TTC549 (cell line): Measurements from ENCODE around the gene TARBP1.
"Not testable (repeated sequence)": the region's sequence is repeated elsewhere in the genome, so short reads cannot be mapped to it uniquely, and the experiment has no call there.

Source experiments
- FAIRE-seq: peaks from 2 replicates; lab custom pipeline; 2012; peaks lifted over from hg19 to GRCh38; lab: Jason Lieb, UNC

TARBP1 gene

DNA sequence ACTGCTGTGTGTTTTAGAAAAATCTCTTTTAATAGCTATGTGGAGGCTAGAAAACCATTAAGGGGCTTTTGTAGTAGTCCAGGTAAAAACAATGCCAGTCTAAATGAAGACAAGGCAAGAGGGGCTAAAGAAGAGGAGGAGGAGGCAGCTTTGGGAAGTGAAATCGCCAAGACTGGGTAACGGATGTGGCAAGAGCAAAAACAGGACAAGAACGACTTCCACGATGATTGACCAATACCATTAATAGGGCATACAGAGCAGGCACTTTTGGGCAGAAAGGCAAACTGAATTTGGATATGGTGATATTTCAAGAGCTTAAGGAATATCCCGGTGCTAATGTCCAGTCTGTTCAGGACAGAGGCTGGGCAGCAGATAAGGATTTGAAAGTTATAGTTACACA, 83.7 kb downstream of the TARBP1 start:
- no peak for FAIRE-seq

DNA sequence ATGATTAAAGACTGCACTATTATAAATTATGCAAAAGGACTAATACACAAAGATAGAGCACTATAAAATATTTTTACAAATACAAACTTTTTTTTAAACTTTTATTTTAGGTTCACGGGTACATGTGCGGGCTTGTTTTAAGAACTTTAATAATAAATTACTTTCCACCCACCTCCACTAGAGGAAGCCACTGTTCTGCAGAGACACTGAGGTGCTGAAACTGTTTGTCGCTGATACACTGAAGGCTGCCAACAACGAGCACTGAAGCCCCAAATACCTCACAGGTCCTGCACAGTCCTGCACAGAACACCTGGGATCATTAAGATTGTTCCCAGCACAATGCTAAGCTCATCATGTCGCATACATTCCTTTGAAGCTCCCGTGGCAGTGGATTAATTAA, 85.8 kb downstream of the TARBP1 start:
- FAIRE-seq = peak; percentile 75

DNA sequence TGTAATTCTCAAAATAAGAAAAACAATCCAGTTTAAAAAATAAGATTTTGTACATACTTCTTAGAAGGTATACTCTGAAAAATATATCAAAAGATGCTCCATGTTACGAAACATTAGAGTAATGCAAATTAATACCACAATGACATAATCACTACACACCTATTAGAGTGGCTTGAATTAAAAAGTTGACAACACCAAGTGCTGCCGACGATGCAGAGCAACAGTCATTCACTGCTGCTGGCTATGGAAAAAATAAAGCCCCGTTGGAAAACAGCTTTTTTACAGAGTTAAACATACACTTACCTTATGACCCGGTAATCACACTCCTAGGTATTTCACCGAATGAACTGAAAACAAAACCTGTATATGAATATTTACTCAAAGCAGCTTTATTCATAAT, 90.9 kb downstream of the TARBP1 start:
- FAIRE-seq = no peak

DNA sequence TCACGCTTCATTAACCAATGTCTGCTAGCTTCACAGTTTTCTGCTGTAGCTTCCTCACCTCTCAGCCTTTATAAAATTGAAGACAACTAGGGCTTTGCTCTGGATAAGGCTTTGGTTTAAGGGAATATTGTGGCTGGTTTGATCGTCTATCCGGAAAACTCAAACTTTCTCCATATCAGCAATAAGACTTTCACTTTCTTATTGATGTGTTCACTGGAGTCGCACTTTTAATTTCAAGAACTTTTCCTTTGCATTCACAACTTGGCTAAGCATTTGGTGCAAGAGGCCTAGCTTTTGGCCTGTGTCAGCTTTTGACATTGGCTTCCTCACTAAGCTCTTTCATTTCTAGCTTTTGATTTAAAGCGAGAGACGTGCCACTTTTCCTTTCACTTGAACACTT, 92.9 kb downstream of the TARBP1 start:
- no peak for FAIRE-seq

DNA sequence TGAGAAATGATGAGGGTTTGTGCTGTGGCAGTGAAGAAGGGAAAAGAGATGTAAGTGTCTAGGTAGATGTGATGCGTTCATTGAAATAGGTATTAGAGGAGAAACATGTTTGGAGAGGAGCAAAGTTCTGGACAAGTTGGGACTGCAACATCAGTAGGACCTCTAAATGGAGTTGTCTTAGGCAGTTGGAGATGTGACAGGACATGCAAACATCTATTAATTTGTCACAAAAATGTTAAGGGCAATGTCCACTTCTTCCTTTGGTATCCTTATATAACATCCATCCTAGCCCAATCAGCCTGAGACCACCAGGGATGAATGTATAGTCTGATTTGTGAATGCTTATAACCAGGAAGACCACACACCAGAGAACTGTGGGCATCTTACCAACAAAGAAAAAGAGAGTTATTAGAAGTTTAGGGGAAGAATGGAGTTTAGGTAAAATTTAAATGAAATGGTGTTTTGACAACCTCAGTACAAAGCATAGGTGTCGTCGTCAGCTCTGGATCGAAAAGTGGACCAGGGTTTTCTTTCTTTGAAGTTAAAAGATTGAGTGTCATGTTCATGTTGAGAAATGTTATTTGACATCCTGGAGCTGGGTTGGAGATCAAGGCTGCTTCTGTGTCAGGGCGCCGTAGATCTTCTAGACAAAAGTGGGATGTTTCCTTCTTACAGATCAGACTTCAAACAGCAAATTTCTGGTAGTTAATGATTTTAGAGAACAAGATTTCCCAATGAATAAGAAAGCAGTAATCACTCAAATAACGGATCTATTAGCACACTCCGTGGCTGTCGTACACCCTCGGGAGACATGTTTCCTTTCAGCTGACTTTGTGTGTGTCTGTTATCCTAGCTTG, 97.1 kb downstream of the TARBP1 start:
- no peak for FAIRE-seq

DNA sequence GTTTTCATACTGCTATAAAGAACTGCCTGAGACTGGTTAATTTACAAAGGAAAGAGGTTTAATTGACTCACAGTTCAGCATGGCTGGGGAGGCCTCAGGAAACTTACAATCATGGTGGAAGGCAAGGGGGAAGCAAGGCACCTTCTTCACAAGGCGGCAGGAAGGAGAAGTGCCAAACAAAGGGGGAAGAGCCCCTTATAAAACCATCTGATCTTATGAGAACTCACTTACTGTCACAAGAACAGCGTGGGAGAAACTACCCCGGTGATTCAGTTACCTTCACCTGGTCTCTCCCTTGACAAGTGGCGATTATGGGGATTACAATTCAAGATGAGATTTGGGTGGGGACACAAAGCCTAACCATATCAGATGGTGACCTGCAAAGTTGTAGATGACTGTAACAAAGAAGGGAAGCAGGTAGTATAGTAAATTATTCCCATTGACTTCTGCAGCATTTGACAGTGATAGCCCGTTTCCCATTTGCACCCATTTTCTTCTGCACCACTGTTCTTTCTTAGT, 99.3 kb downstream of the TARBP1 start:
- FAIRE-seq = not testable (repeated sequence)

DNA sequence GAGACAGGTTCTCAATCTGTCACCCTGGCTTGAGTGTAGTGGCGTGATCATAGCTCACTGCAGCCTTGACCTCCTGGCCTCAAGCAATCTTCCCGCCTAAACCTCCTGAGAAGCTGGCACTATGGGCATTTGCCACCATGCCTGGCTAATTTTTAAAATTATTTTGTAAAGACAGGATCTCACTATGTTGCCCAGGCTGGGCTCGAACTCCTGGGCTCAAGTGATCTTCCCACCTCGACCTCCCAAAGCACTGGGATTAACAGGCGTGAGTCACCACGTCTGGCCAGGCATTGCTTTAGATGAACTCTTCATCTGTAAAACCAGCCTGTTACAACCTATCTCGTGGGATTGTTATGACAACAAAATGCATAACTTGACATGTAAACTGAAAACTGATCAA, 103.3 kb downstream of the TARBP1 start:
- FAIRE-seq = no peak

DNA sequence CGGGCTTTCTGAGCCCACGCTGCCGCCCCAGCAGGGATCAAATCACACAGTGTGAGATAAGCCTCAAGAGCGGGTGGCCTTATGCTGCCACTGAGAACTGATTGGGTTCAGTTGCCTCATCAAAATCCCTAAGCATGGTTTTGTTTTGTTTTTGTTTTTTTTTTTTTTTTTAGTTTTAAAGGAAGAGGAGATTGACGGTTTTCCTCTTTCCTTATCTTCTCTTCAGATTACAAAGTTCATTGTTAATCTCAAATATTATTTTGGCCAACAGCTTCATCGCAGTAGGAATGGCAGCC, 105.1 kb downstream of the TARBP1 start:
- no peak for FAIRE-seq

DNA sequence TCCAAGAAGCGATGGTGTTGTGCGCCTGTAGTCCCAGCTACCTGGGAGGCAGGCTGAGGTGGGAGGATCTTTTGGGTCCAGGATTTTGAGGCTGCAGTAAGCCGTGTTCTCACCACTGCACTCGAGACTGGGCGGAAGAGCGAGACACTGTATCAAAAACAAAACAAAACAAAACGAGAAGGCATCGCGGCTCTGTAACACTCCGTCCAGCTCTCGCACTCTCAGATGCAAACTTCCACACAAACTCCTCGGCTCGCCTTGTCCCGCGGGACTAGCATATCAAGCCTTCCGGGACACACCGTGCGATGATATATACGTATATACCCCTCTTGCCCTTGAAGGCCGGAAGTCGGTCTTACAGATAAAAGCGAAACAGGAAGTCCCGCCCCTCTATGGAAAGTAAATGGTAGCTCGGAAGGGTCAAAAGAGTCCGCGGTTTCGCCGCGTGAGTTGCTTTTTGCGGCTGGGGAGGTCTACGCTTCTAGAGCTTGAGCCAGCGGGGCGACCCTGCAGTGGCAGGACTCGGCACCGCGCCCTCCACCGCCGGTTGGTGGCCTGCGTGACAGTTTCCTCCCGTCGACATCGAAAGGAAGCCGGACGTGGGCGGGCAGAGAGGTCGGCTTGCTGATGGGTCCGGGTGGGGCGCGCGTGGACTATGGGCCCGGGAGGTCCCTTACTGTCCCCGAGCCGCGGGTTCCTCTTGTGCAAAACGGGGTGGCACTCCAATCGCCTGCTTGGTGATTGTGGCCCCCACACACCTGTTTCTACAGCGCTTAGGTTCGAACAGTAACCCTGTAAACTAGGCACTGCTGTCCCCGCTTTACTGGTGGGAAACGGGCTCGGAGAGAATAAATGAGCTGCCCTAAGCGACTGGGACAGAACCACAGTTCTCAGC, 105.7 kb downstream of the TARBP1 start, which contains the start of gene COA6:
Gene COA6, plus strand, starts transcription at position 393 of the 895 bp plus-strand sequence. Its CDS starts 11 bp downstream, at position 404.
- peak; percentile 95 for FAIRE-seq

DNA sequence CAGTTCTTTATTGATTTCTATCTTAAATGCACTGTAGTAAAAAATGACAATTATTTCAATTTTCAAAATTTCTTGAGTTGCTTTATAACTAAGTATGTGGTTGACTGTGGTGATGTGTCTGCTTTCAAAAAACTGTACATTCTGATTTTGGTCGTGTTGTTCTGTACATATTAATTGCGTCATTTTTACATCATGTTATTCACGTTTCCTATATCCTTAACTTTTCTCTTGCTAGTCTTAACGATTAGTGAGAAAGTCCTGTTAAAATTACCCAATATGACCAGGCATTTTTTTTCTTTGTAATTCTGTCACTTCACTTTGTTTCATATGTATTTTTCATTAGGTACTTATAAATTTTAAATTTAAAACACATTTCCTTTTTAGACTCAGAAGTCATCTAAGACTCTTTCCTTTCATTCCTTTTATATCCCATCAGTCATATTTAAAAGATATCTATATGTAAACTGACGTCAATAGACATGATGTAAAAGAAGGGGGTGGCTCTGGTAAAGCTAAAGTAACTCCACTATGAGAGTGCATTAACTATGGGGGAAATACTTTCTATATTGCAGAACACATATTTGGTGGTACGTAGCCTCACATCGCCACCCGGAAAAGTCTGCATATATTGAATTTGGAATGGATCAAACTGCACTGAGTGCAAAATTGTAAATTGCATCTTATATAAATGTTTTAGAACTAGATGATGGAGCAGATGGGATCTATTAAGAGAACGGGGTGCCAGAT, 106.8 kb downstream of the TARBP1 start:
- peak; percentile 56 for FAIRE-seq

DNA sequence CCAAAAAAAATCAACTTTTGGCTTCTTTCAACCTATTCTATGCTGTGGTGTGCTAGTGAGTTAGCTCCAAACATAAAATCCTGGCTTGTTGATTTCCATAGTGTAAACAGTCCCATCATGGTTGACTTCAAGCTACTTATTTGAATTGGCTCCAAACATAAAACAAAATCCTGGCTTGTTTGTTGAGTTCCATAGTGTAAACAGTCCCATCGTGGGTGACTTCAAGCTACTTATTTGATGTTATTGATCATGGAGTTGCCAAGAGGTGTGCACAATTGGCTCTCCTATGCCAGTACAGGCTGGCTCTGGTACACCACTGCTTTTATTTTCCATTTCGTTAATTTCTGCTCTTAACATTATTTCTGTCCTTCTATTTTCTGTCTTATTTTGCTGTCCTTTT, 107.6 kb downstream of the TARBP1 start:
- no peak for FAIRE-seq

DNA sequence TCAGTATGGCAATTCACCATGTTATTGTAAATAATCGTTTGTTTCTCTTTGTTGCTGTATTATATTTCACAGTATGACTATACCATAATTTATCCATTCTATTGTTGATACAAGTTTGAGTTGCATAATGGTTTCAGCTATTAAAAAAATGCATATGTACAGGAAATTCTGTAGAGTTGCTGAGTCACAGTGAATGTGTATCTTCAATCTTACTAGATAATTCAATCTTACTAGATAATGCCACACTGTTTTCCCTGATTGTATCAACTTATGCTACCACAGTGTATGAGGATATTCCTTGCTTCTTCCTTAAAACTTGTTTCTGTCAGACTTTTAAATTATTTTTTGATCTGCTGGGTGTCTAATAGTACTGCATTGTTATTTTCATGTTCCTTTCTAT, 109.2 kb downstream of the TARBP1 start:
- no peak for FAIRE-seq

DNA sequence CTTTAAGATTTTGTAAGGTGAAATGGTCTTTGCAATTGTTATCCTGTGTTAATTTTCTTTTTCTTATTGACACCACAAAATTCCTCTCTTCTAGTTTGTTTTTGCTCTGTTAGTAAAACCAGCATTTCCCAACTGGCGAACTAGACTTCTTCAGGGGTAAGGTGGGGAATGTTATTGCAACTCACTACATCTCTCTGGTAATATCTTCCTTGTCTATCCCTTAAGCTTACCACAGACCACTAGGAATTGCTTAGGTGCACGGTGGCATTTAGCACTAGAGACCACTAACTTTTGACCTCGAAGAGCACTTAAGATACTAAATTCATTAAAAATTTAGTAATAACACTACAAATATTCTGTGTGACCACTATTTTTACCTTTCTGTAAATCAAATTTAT, 109.9 kb downstream of the TARBP1 start:
- FAIRE-seq = no peak

DNA sequence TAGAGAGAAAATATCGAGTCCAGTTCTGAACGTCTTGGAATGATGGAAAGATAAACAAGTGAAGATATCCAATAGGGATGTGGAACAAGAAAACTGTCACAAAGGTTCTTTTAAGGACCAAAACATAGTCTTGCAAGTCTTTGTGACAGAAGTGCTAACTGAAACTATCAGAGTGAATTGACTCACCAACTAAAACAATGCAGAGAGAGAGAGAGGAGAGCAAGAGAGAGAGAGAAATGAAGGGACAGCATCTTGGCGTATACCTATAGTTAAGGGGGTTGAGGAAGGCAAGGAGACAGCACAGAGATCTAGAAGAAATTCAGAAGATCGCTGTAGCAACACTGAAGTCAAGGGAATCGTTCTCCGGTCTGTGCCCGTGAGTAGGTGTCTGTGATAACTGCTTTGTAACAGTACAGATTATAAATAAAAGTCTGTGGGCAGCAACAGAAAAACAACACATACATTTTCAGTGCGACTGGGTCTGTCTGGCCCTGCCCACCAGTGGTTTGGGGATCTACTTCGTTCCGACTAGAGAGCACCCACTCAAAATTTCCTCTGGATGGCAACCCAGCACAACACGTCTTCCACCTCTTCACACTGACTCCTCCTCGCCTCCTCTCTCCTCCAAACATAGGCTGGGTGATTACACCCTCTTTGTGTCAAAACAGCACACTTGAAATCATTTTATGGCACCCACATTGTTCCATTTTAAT, 110.5 kb downstream of the TARBP1 start:
- no peak for FAIRE-seq

DNA sequence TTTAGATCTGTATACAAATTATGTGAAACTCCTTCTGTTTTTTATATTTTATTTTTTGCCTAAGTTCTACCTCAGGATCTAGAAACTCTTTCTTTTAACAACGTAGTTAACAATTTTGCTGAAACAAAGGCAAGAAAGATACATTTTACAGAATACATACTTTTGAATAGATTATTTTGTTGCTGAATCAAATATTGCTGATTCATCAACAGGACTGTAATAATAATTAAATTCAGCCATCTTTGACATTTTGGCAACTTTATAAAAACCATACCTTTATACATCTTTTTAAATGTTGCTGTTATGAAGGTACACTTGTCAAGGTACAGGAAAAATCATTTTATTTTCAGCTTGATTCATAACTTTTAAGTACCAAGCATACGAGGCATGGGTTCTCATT, 116.4 kb downstream of the TARBP1 start:
- FAIRE-seq = no peak

DNA sequence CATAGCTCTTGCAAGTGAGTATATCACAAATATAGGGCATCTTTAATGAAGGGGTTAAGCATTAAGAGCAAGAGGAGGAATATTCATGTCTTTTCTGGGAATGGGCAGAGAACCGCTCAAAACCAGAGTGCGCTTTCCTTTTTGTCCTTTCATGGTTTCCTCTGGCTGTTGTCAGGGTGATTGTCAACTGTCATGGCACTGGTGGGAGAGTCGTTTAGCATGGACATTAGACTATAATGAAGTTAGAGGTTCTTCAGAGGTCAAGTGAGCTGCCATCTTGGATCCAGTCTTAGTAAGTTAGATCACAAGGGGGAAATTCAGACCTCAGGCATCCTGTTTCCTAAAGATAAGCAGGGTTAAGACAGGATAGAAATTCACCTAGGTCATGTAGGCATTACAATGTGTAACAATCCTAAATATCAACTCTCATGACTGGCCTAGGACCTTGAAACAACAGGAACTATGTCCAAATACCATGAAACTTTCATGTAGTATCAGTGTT, 117.8 kb downstream of the TARBP1 start:
- no peak for FAIRE-seq

DNA sequence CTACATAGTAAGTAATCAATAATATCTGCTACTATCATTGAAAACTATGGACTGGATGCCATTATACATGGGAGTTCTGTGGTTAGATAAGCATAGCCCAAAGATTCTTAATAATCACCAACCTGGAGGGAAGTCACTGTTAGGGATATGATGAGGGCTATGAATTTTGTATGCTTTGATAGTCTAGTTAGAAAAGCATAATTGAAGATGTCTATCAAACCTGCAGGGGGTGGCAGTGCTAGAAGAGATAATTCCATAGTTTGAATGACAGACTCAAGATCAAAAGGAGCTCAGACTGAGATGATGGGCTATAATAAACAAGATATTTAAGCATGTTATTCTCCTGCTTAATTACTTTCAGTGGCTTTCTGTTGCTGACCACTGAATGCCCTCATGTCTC, 121.1 kb downstream of the TARBP1 start:
- FAIRE-seq = no peak

DNA sequence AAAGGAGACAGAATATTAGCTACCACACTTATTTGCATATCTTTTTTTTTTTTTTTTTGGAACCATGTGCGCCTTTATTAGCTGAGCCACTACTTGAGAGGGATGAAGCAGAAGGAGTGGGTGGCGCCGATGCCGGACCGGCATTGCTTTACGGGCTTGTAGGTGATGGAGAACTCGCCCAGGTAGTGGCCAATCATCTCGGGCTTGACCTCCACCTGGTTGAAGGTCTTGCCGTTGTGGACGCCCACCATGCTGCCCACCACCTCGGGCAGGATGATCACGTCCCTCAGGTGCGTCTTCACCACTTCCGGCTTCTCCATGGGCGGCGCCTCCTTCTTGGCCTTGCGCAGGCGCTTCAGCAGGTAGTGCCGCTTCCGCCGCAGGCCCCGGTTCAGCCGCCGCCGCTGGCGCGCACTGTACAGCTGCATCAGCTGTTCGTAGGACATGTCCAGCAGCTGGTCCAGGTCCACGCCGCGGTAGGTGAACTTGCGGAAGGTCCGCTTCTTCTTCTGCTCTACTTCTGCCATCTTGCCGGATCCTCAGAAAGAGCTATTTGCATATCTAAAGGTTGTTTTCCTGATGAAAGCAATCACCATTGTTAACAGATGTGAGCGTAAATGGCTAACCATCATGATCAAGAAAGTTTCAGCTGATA, 122.2 kb downstream of the TARBP1 start:
- FAIRE-seq = not testable (repeated sequence)

DNA sequence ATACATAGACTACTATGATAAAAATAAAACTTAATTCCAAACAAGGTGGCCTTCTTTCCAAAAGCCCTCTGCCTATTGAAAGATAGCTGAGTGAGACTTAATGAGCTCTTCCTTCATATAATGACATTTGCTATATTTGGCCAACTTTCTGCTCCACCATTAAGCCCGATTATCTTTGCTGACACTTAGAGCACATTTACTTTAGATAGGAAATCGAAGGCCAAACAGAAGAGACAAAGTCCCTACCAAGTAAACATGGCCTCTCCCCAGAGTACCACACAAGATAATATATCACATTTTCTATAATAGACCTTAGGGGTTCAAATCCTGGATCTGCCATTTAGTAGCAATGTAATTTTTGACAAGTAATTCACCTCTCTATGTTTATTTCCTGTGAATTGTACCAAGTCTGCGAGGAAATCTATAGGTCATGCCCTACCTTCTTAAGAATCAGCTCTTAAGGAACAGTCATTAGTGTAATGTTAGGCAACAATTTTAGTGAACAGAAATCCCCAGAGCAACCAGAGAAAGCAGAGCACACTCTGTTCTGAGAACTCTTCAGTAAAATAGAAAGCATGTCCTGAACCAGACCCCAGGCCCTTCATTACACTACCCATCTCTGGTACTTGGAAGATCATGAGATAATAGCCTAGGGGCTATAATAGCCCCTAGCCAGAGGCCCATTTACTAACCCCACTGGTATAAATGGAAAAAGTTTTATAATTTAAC, 123.0 kb downstream of the TARBP1 start:
- FAIRE-seq = no peak

DNA sequence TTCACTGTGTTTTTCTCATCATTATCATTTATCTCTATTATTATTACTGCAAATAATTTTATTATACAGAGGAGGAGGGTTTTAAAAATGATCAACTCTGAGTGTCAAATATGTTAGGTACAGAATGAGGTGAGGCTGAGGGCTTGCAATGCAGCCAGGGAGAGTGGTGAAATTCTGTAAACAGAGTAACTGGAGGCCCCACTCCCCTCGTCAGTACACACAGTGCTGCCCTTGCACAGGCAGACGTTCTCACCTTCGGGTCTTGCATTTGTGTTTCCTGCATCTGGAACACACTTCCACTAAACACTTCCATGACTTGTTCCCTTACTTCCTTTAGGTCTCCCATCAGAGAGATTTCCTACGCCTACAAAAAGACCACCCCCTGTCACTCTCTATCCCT, 130.0 kb downstream of the TARBP1 start:
- FAIRE-seq = no peak
